Fibroblast of mammary gland (primary cell): ENCODE results near the gene FBXO46.

Source experiments
- DNase-seq: peaks from one replicate; pipeline ENCODE4 v3.0.0-alpha.2; 2010; ENCODE audit warnings: low read depth
- H3K4me3 ChIP-seq: 2 replicates; pipeline ENCODE4 v1.5.1; 2011; ENCODE audit warnings: low read depth, mild to moderate bottlenecking, low read length, moderate library complexity; ENCODE audit not compliant: control insufficient read depth
- TF ChIP-seq, protein P1 (sequence below): conservative IDR thresholded peaks from 2 replicates; pipeline ENCODE4 v1.5.1; 2011; ENCODE audit warnings: low read depth, low read length, inconsistent platforms; ENCODE audit not compliant: control insufficient read depth, insufficient read depth

The FBXO46 gene

DNA sequence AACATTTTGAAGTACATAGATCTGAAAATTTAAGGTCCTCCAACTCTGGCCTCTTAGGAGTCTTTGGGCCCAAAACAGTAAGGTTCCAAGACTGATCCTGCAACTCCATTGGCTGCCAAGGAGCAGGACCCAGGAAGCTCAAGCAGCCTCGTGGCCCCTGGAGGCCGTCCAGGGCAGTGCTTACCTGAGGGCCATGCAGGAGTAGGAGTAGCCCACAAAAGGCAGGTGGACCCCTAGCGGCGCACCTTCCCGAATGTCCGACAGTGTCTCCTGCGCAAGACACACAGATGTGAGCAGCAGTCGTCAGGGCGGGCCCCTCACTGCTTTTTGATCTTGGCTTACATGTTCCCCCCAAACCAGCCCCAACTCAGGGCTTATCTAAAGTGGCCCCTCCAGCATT lies 44.1 kb upstream of the FBXO46 start:
- H3K4me3 ChIP-seq: no peak overlapping the region
- no peak for DNase-seq
- TF ChIP-seq, protein P1, sequence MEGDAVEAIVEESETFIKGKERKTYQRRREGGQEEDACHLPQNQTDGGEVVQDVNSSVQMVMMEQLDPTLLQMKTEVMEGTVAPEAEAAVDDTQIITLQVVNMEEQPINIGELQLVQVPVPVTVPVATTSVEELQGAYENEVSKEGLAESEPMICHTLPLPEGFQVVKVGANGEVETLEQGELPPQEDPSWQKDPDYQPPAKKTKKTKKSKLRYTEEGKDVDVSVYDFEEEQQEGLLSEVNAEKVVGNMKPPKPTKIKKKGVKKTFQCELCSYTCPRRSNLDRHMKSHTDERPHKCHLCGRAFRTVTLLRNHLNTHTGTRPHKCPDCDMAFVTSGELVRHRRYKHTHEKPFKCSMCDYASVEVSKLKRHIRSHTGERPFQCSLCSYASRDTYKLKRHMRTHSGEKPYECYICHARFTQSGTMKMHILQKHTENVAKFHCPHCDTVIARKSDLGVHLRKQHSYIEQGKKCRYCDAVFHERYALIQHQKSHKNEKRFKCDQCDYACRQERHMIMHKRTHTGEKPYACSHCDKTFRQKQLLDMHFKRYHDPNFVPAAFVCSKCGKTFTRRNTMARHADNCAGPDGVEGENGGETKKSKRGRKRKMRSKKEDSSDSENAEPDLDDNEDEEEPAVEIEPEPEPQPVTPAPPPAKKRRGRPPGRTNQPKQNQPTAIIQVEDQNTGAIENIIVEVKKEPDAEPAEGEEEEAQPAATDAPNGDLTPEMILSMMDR: no peak

DNA sequence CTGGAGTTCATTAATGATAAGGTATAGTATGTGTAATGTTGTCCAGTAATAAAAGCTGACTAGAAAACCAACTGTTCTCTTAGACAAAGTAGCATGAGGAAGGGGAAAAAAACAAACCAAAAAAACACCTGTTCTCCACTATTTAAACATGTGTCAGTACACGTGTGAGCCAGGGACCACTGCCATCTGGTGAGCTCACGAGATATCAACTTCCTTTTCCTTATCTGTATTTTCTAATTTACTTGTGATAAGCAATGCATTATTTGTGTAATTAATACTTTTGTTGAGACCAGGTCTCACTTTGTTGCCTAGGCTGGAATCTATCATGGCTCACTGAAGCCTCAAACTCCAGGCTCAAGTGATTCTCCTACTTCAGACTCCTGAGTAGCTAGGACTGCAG lies 42.7 kb upstream of the FBXO46 start:
- TF ChIP-seq, protein P1: no peak
- no peak for DNase-seq
- no peak overlapping the region for H3K4me3 ChIP-seq

DNA sequence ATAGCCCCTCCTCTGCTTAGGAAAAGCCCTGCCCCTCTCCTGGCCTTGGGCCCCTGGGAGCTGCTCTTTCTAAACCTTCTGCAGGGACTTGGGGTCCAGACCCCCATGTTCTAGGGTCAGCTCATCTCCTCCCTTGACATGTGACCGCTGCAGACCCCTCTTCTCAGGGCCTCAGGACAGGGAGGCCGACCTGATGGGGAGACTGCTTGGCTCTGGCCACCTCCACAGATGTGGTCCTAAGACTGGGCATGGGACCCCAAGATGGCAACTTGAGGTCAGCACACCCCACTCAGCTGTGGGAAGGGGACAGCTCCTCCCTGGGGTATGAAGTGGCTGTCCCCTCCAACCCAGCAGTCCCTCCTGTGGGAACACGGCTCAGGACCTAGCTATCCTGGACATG lies 42.2 kb upstream of the FBXO46 start:
- DNase-seq: no peak
- TF ChIP-seq, protein P1: no peak
- H3K4me3 ChIP-seq: no peak overlapping the region

DNA sequence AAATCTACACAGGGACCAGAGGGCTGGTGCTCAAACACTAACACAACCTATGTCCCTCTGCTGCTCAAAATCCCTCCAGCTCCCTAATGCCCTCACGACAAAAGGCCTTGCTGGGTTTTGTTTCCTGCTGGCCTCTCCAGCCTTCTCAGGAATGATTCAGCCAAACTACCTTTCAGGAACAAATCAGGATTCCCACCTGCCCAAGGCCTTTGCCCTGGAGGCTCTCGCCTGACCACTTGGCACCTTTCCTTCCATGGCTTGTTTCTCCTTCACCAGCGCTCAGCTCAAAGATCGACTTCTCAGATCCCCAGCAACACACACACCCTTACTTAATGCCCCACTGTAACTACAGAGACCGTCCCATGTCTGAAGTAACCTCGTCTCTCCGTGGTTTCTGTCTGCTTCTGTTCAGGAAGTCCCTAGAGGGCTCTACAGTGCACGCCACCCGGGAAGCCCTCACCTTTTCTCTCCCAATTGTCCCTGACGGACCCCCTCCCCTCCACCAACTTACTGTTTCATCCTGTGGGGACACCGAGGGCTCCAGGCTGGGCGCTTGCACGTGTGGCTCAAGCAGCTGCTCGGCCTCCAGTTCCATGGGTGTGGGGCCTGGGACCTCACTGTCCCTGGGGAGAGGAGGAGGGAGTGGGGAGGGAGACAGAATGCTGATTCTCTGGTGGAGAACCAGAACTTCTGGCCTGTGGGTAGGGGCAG lies 41.6 kb upstream of the FBXO46 start:
- DNase-seq: no peak
- H3K4me3 ChIP-seq: no peak overlapping the region
- TF ChIP-seq, protein P1: no peak

DNA sequence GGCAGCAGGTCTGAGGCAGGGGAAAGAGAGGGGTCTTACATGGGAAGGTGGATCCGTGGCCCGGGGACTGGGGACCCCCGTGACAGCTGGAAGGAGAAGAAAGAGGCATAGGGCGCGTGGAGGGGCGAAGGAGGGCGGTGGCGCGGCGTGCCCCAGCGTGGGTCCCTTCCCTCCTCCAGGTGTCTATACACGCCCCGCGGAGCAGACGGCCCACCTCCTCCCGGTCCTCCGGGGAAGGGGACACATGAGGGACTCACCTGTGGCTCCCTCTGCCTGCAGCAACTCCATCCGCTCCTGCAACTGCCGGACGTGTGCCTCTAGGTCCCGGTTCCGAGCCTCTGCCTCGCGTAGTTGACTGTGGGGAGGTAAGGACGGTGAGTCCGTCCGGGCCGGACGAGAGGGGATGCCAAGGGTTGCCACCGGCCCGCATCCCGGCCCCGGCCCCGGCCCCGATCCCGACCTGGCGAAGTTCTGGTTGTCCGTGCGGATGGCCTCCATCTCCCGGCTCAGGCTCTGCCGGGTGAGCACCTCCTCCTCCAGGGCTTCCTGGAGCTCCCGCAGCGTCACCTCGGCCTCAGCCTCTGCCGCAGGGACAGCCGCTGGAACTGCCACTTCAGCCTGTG lies 40.7 kb upstream of the FBXO46 start:
- TF ChIP-seq, protein P1: no peak
- no peak for DNase-seq
- no peak overlapping the region for H3K4me3 ChIP-seq

DNA sequence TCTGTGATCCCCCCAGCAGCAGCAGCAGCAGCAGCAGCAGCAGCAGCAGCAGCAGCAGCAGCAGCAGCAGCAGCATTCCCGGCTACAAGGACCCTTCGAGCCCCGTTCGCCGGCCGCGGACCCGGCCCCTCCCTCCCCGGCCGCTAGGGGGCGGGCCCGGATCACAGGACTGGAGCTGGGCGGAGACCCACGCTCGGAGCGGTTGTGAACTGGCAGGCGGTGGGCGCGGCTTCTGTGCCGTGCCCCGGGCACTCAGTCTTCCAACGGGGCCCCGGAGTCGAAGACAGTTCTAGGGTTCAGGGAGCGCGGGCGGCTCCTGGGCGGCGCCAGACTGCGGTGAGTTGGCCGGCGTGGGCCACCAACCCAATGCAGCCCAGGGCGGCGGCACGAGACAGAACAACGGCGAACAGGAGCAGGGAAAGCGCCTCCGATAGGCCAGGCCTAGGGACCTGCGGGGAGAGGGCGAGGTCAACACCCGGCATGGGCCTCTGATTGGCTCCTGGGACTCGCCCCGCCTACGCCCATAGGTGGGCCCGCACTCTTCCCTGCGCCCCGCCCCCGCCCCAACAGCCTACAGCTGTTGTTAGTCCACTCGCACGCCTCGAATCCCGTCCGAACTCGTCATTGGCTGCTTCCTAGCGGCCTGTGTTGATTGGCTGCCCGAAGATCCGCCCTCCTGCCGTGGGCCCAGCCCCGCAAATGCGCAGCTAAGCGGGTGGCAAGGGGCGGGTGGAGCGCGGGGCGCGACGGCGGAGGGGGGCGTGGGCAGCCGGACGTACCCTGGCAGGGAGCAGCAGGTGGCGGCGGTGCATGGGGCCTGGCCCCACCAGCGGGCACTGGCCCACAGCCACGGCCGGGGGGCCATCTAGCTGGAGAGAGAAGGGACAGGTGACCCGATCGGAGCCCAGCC lies 39.8 kb upstream of the FBXO46 start:
- DNase-seq: peak; percentile 97
- TF ChIP-seq, protein P1: peak; percentile 49

More for the DNA sequence above, 39.8 kb upstream of the FBXO46 start:
- peak overlapping the region; percentile 59 for H3K4me3 ChIP-seq
